AG04450 (cell line): Measurements from ENCODE around the gene ARHGAP20. TPM values are rescaled to one million over a fixed set of nuclear protein-coding genes. Genes with fewer than 3 reads are reported as not detected.

Source experiments
- CTCF ChIA-PET: fragments of 300-600, 350-600 bp; formaldehyde crosslinking; extraction: SDS; loops from one replicate; lab custom pipeline; 2022; ENCODE audit warnings: antibody characterized with exemption, inconsistent platforms; lab: Charles Lee
- POLR2A ChIA-PET: fragments of 350-600 bp; formaldehyde crosslinking; extraction: SDS; loops from one replicate; lab custom pipeline; 2021; ENCODE audit warnings: antibody characterized with exemption, inconsistent platforms; lab: Yijun Ruan, JAX
- DNase-seq: peaks from one replicate; pipeline ENCODE4 v3.0.0-alpha.2; 2011; ENCODE audit warnings: low read depth, low spot score
- H3K27ac ChIP-seq: one replicate; pipeline ENCODE4 v1.5.1; 2012; ENCODE audit warnings: low read depth, low read length, control low read depth
- H3K27me3 ChIP-seq: one replicate; pipeline ENCODE4 v1.6.0; 2012; ENCODE audit warnings: low read length; ENCODE audit not compliant: control insufficient read depth, insufficient read depth
- H3K4me3 ChIP-seq: 2 replicates; pipeline ENCODE4 v1.5.1; 2011; ENCODE audit warnings: mild to moderate bottlenecking, low read depth, low read length, control low read depth
- H3K9me3 ChIP-seq: 2 replicates; pipeline ENCODE4 v1.5.1; 2012; ENCODE audit warnings: low read length; ENCODE audit not compliant: control insufficient read depth, insufficient read depth
- polyA plus RNA-seq: library from polyadenylated mRNA; depleted of rRNA; stranded (reverse); fragments of >200 nt; gene quantifications from 2 replicates; pipeline ENCODE4 v1.2.3, GENCODE V29; 2011
- TF ChIP-seq, protein P1 (sequence below): IDR thresholded peaks from 2 replicates; pipeline ENCODE4 v1.5.1; 2011; ENCODE audit warnings: low read depth, low read length, control low read depth, inconsistent platforms

ARHGAP20 gene
- polyA plus RNA-seq, 1 experiment = 4.0 TPM

DNA sequence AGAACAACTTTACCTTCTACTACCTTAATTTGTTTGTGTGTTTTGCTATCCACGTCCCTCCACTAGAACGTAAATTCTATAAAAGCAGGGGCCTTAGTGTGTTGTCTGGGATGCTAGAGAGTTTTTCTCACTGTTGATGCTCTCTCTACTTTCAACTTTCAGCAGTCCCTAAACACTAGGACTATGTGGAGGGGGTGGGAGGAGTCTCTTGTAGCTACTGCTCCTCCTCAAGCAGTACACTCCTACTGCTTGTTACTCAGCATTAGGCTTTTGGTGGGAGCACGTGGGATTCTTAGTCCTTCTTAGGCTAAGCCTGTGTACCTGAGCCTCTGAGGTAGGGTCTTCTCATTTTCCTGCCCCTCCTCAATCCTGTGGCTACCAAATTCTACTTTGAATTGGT is 56.3 kb downstream of the ARHGAP20 start:
- ChIA-PET POLR2A (interaction anchor here (0.6 kb wide), 1 partner anchor 132 kb away, joined by 3 read pairs; no protein-coding TSS in a partner anchor), CTCF (no interaction called here)
- no peak overlapping the region for H3K27ac ChIP-seq
- H3K9me3 ChIP-seq = no peaks in the 10 kb centered on the region
- DNase-seq = no peak
- H3K4me3 ChIP-seq = no peak overlapping the region
- no peaks in the 10 kb centered on the region for H3K27me3 ChIP-seq
- TF ChIP-seq, protein P1, sequence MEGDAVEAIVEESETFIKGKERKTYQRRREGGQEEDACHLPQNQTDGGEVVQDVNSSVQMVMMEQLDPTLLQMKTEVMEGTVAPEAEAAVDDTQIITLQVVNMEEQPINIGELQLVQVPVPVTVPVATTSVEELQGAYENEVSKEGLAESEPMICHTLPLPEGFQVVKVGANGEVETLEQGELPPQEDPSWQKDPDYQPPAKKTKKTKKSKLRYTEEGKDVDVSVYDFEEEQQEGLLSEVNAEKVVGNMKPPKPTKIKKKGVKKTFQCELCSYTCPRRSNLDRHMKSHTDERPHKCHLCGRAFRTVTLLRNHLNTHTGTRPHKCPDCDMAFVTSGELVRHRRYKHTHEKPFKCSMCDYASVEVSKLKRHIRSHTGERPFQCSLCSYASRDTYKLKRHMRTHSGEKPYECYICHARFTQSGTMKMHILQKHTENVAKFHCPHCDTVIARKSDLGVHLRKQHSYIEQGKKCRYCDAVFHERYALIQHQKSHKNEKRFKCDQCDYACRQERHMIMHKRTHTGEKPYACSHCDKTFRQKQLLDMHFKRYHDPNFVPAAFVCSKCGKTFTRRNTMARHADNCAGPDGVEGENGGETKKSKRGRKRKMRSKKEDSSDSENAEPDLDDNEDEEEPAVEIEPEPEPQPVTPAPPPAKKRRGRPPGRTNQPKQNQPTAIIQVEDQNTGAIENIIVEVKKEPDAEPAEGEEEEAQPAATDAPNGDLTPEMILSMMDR = no peak

DNA sequence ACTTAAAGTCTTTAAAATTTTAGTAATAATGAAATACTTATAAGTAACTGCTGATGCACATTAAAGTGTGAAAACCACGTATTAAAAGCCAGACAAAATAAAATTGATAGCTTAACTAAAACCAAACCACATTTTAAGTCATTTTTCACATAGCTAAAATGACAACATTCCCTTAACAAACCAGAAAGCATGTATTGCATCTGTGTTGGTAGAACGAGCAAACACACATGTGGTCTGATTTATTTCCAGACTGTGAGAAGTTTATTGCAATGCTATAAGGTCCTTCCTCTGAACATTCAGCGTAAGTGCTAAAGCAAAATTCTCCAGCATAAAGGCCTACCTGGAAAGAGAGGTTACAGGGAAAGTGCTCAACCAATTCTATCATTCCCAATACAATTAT is 57.8 kb downstream of the ARHGAP20 start:
- CTCF ChIA-PET = no interaction called here
- Histone ChIP-seq H3K9me3 (no peaks in the 10 kb centered on the region), H3K27me3 (no peaks in the 10 kb centered on the region), H3K4me3 (no peak overlapping the region), H3K27ac (no peak overlapping the region)
- POLR2A ChIA-PET = no interaction called here
- TF ChIP-seq, protein P1 = no peak
- no peak for DNase-seq

DNA sequence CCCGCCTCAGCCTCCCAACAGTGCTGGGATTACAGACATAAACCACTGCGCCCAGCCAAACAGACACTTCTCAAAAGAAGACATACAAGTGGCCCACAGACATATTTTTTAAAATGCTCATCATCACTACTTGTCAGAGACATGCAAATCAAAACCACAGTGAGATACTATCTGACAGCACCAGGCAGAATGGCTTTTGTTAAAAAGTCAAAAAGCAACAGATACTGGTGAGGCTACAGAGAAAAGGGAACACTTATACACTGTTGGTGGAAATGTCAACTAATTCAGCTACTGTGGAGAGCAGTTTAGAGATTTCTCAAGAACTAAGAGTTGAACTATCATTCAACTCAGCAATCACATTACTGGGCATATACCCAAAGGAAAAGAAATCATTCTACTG is 67.0 kb downstream of the ARHGAP20 start:
- no peaks in the 10 kb centered on the region for H3K9me3 ChIP-seq
- TF ChIP-seq, protein P1 = no peak
- no peak overlapping the region for H3K4me3 ChIP-seq
- H3K27me3 ChIP-seq = no peaks in the 10 kb centered on the region
- POLR2A ChIA-PET = no interaction called here
- DNase-seq = no peak
- no peak overlapping the region for H3K27ac ChIP-seq
- CTCF ChIA-PET = no interaction called here

DNA sequence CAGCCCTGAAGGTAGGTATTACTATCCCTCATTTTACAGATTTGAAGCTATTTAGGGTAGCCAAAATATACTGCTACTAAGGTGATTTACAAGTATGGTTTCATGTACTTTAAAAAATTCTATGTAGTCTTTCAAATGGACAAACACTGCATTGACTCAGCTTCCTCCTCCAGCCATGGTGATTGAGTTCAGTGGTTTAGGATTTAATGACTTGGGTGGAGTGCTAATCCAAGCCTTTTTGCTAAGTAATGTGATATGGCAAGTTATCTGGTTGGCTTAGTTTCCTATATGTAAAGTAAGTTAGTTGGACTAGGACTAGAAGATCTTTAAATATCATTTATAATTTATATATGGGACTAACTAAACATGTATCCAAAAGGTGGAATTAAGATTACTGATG is 77.9 kb downstream of the ARHGAP20 start:
- POLR2A ChIA-PET = no interaction called here
- H3K9me3 ChIP-seq = no peaks in the 10 kb centered on the region
- DNase-seq = no peak
- no peak overlapping the region for H3K4me3 ChIP-seq
- CTCF ChIA-PET = interaction anchor here (0.8 kb wide), 1 partner anchor 8 kb away, joined by 4 read pairs; no protein-coding TSS in a partner anchor
- TF ChIP-seq, protein P1 = no peak
- H3K27ac ChIP-seq = no peak overlapping the region
- no peaks in the 10 kb centered on the region for H3K27me3 ChIP-seq

DNA sequence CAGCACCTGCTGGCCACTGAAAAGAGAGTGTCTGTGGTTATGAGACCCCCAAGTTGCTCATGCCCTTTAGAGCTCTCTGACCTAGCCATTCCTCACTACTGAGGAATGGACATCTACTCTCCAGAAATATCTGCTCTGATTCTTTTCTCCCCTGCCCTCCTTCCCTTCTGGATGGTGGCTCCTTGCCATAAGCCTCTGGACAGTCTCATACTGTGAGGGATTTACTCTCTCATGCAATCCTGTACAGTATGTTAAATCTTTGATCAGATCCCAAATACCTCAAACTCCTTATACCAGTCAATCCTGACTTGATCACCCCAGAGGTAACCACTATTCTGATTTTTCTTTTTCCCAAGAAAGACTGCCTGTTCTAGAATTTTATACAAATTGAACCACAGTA is 80.7 kb downstream of the ARHGAP20 start:
- ChIA-PET CTCF (no interaction called here), POLR2A (no interaction called here)
- Histone ChIP-seq H3K27ac (no peak overlapping the region), H3K4me3 (no peak overlapping the region), H3K9me3 (no peaks in the 10 kb centered on the region), H3K27me3 (no peaks in the 10 kb centered on the region)
- no peak for DNase-seq
- TF ChIP-seq, protein P1 = no peak
